ENCODE results near the gene MFAP2.

MFAP2 gene

GRCh38 chr1:17008208-17008855, 27.9 kb upstream of the MFAP2 start:
- H3K4me3 ChIP-seq (ENCODE audit: low read depth, low read length): no peak overlapping the region
- H3K79me2 ChIP-seq (ENCODE audit: control insufficient read depth, insufficient read depth, low read length, unreplicated experiment): no peaks in the 10 kb centered on the region
- H3K27ac ChIP-seq (ENCODE audit: low read depth, low read length): no peak overlapping the region
- peaks cover 26% of the 10 kb centered on the region for H3K4me1 ChIP-seq (ENCODE audit: control insufficient read depth, insufficient read depth, low read length, unreplicated experiment)
- H3K36me3 ChIP-seq (ENCODE audit: insufficient read depth, low read length): no peaks in the 10 kb centered on the region
- no peak overlapping the region for H2AFZ ChIP-seq (ENCODE audit: low read length, unreplicated experiment)
- H3K27me3 ChIP-seq (ENCODE audit: insufficient read depth, low read length): no peaks in the 10 kb centered on the region

GRCh38 chr1:17007121-17007520, 26.7 kb upstream of the MFAP2 start:
- Histone ChIP-seq H3K4me3 (ENCODE audit: low read depth, low read length) (no peak overlapping the region), H3K27me3 (ENCODE audit: insufficient read depth, low read length) (no peaks in the 10 kb centered on the region), H3K27ac (ENCODE audit: low read depth, low read length) (no peak overlapping the region), H3K4me1 (ENCODE audit: control insufficient read depth, insufficient read depth, low read length, unreplicated experiment) (peaks cover 18% of the 10 kb centered on the region), H3K79me2 (ENCODE audit: control insufficient read depth, insufficient read depth, low read length, unreplicated experiment) (no peaks in the 10 kb centered on the region), H3K36me3 (ENCODE audit: insufficient read depth, low read length) (peaks cover 3% of the 10 kb centered on the region; the same call in 1 of the 2 replicates), H2AFZ (ENCODE audit: low read length, unreplicated experiment) (no peak overlapping the region)

- Histone ChIP-seq H3K4me1 (ENCODE audit: control insufficient read depth, insufficient read depth, low read length, unreplicated experiment) (peaks cover 11% of the 10 kb centered on the region), H3K36me3 (ENCODE audit: insufficient read depth, low read length) (peaks cover 9% of the 10 kb centered on the region; the same call in 1 of the 2 replicates), H3K4me3 (ENCODE audit: low read depth, low read length) (no peak overlapping the region), H3K79me2 (ENCODE audit: control insufficient read depth, insufficient read depth, low read length, unreplicated experiment) (no peaks in the 10 kb centered on the region), H3K27me3 (ENCODE audit: insufficient read depth, low read length) (no peaks in the 10 kb centered on the region), H3K27ac (ENCODE audit: low read depth, low read length) (no peak overlapping the region), H2AFZ (ENCODE audit: low read length, unreplicated experiment) (no peak overlapping the region)
Observed at GRCh38 chr1:17005365-17005740, 24.9 kb upstream of the MFAP2 start.

- Histone ChIP-seq H2AFZ (ENCODE audit: low read length, unreplicated experiment) (no peak overlapping the region), H3K36me3 (ENCODE audit: insufficient read depth, low read length) (peaks cover 9% of the 10 kb centered on the region; the same call in 1 of the 2 replicates), H3K4me3 (ENCODE audit: low read depth, low read length) (no peak overlapping the region), H3K27me3 (ENCODE audit: insufficient read depth, low read length) (no peaks in the 10 kb centered on the region), H3K27ac (ENCODE audit: low read depth, low read length) (no peak overlapping the region), H3K4me1 (ENCODE audit: control insufficient read depth, insufficient read depth, low read length, unreplicated experiment) (peaks cover 8% of the 10 kb centered on the region), H3K79me2 (ENCODE audit: control insufficient read depth, insufficient read depth, low read length, unreplicated experiment) (no peaks in the 10 kb centered on the region)
Observed at GRCh38 chr1:17004466-17005364, 24.3 kb upstream of the MFAP2 start.

- no peak overlapping the region for H3K27ac ChIP-seq (ENCODE audit: low read depth, low read length)
- no peaks in the 10 kb centered on the region for H3K79me2 ChIP-seq (ENCODE audit: control insufficient read depth, insufficient read depth, low read length, unreplicated experiment)
- H2AFZ ChIP-seq (ENCODE audit: low read length, unreplicated experiment): no peak overlapping the region
Observed at GRCh38 chr1:17002524-17002902, 22.1 kb upstream of the MFAP2 start.

GRCh38 chr1:17001760-17002523, 21.5 kb upstream of the MFAP2 start:
- H3K27ac ChIP-seq (ENCODE audit: low read depth, low read length): no peak overlapping the region
- H3K36me3 ChIP-seq (ENCODE audit: insufficient read depth, low read length): peaks cover 9% of the 10 kb centered on the region; the same call in 1 of the 2 replicates
- no peaks in the 10 kb centered on the region for H3K79me2 ChIP-seq (ENCODE audit: control insufficient read depth, insufficient read depth, low read length, unreplicated experiment)
- peaks cover 8% of the 10 kb centered on the region for H3K4me1 ChIP-seq (ENCODE audit: control insufficient read depth, insufficient read depth, low read length, unreplicated experiment)
- H3K27me3 ChIP-seq (ENCODE audit: insufficient read depth, low read length): no peaks in the 10 kb centered on the region
- H2AFZ ChIP-seq (ENCODE audit: low read length, unreplicated experiment): no peak overlapping the region
- no peak overlapping the region for H3K4me3 ChIP-seq (ENCODE audit: low read depth, low read length)

More at GRCh38 chr1:17002524-17002902, 22.1 kb upstream of the MFAP2 start:
- Histone ChIP-seq H3K4me3 (ENCODE audit: low read depth, low read length) (no peak overlapping the region), H3K27me3 (ENCODE audit: insufficient read depth, low read length) (no peaks in the 10 kb centered on the region), H3K36me3 (ENCODE audit: insufficient read depth, low read length) (peaks cover 9% of the 10 kb centered on the region; the same call in 1 of the 2 replicates), H3K4me1 (ENCODE audit: control insufficient read depth, insufficient read depth, low read length, unreplicated experiment) (peaks cover 8% of the 10 kb centered on the region)

- H3K27me3 ChIP-seq (ENCODE audit: insufficient read depth, low read length): no peaks in the 10 kb centered on the region
- H2AFZ ChIP-seq (ENCODE audit: low read length, unreplicated experiment): no peak overlapping the region
- H3K79me2 ChIP-seq (ENCODE audit: control insufficient read depth, insufficient read depth, low read length, unreplicated experiment): no peaks in the 10 kb centered on the region
- peaks cover 9% of the 10 kb centered on the region; the same call in 1 of the 2 replicates for H3K36me3 ChIP-seq (ENCODE audit: insufficient read depth, low read length)
- H3K27ac ChIP-seq (ENCODE audit: low read depth, low read length): no peak overlapping the region
- no peak overlapping the region for H3K4me3 ChIP-seq (ENCODE audit: low read depth, low read length)
- H3K4me1 ChIP-seq (ENCODE audit: control insufficient read depth, insufficient read depth, low read length, unreplicated experiment): peaks cover 8% of the 10 kb centered on the region
Observed at GRCh38 chr1:16999863-17000262, 19.4 kb upstream of the MFAP2 start.

GRCh38 chr1:16998589-16998988, 18.2 kb upstream of the MFAP2 start:
- Histone ChIP-seq H2AFZ (ENCODE audit: low read length, unreplicated experiment) (no peak overlapping the region), H3K4me3 (ENCODE audit: low read depth, low read length) (no peak overlapping the region), H3K27me3 (ENCODE audit: insufficient read depth, low read length) (no peaks in the 10 kb centered on the region), H3K36me3 (ENCODE audit: insufficient read depth, low read length) (peaks cover 9% of the 10 kb centered on the region; the same call in 1 of the 2 replicates), H3K27ac (ENCODE audit: low read depth, low read length) (no peak overlapping the region), H3K79me2 (ENCODE audit: control insufficient read depth, insufficient read depth, low read length, unreplicated experiment) (no peaks in the 10 kb centered on the region), H3K4me1 (ENCODE audit: control insufficient read depth, insufficient read depth, low read length, unreplicated experiment) (peaks cover 4% of the 10 kb centered on the region)

- no peaks in the 10 kb centered on the region for H3K4me1 ChIP-seq (ENCODE audit: control insufficient read depth, insufficient read depth, low read length, unreplicated experiment)
- H3K4me3 ChIP-seq (ENCODE audit: low read depth, low read length): no peak overlapping the region
- no peak overlapping the region for H2AFZ ChIP-seq (ENCODE audit: low read length, unreplicated experiment)
- H3K79me2 ChIP-seq (ENCODE audit: control insufficient read depth, insufficient read depth, low read length, unreplicated experiment): no peaks in the 10 kb centered on the region
- no peaks in the 10 kb centered on the region for H3K27me3 ChIP-seq (ENCODE audit: insufficient read depth, low read length)
- H3K27ac ChIP-seq (ENCODE audit: low read depth, low read length): no peak overlapping the region
- H3K36me3 ChIP-seq (ENCODE audit: insufficient read depth, low read length): peaks cover 5% of the 10 kb centered on the region; the same call in 1 of the 2 replicates
Observed at GRCh38 chr1:16996845-16997244, 16.4 kb upstream of the MFAP2 start.

GRCh38 chr1:16993521-16994038, 13.2 kb upstream of the MFAP2 start:
- Histone ChIP-seq H3K27ac (ENCODE audit: low read depth, low read length) (no peak overlapping the region), H3K4me3 (ENCODE audit: low read depth, low read length) (no peak overlapping the region), H3K4me1 (ENCODE audit: control insufficient read depth, insufficient read depth, low read length, unreplicated experiment) (no peaks in the 10 kb centered on the region), H3K36me3 (ENCODE audit: insufficient read depth, low read length) (no peaks in the 10 kb centered on the region), H3K27me3 (ENCODE audit: insufficient read depth, low read length) (no peaks in the 10 kb centered on the region), H3K79me2 (ENCODE audit: control insufficient read depth, insufficient read depth, low read length, unreplicated experiment) (no peaks in the 10 kb centered on the region), H2AFZ (ENCODE audit: low read length, unreplicated experiment) (no peak overlapping the region)
